ENCODE measurements around the gene PDRG1.

The PDRG1 gene

GRCh38 chr20:31953556-31954148, 1.8 kb upstream of the PDRG1 start:
- H3K27ac ChIP-seq = no peak overlapping the region
- H3K27me3 ChIP-seq = peaks cover 0 to 15% of the 10 kb centered on the region in 2 donors
- no peaks in the 10 kb centered on the region for H3K9me3 ChIP-seq
- TF ChIP-seq CTCF (IDR thresholded peaks at IDR 0.05) = no peak
- DNase-seq = no peak
- peaks cover 2 to 15% (median 8%) of the 10 kb centered on the region in 3 donors for H3K36me3 ChIP-seq
- H3K4me3 ChIP-seq = no peak overlapping the region
- H3K4me1 ChIP-seq = peaks cover 0 to 26% (median 16%) of the 10 kb centered on the region in 4 donors
- intact Hi-C loops (cut with DNase I; ENCODE audit: low total_unique reads) = loop anchor here (5.0 to 10.0 kb wide), 5 partner anchors 79 to 289 kb away; partner anchors contain the start of gene BCL2L1

- H3K36me3 ChIP-seq = peaks cover 27 to 40% (median 33%) of the 10 kb centered on the region in 3 donors
- peaks cover 0 to 26% (median 16%) of the 10 kb centered on the region in 4 donors for H3K4me1 ChIP-seq
- peak overlapping the region; percentile 81 to 84 for H3K4me3 ChIP-seq
- H3K27ac ChIP-seq = peak overlapping the region; percentile 83
- no peaks in the 10 kb centered on the region for H3K9me3 ChIP-seq
- intact Hi-C loops (cut with DNase I; ENCODE audit: low total_unique reads) = loop anchor here (5.0 to 10.0 kb wide), 5 partner anchors 81 to 286 kb away; partner anchors contain the start of gene BCL2L1
- no peaks in the 10 kb centered on the region for H3K27me3 ChIP-seq
- DNase-seq = no peak
- no peak for TF ChIP-seq CTCF (IDR thresholded peaks at IDR 0.05)
These were observed 680 bp downstream of the PDRG1 start for GRCh38 chr20:31951203-31951529.

GRCh38 chr20:31949877-31950646, 1.8 kb downstream of the PDRG1 start:
- H3K4me3 ChIP-seq = peak overlapping the region in 1 of 2 donors; percentile 81
- H3K4me1 ChIP-seq = peaks cover 0 to 26% (median 16%) of the 10 kb centered on the region in 4 donors
- TF ChIP-seq CTCF (IDR thresholded peaks at IDR 0.05) = no peak
- no peaks in the 10 kb centered on the region for H3K27me3 ChIP-seq
- no peak overlapping the region for H3K27ac ChIP-seq
- peaks cover 37 to 51% (median 44%) of the 10 kb centered on the region in 3 donors for H3K36me3 ChIP-seq
- no peak for DNase-seq
- intact Hi-C loops (cut with DNase I; ENCODE audit: low total_unique reads) = loop anchor here (5.0 to 10.0 kb wide), 5 partner anchors 82 to 285 kb away; partner anchors contain the start of gene BCL2L1
- no peaks in the 10 kb centered on the region for H3K9me3 ChIP-seq

GRCh38 chr20:31948008-31948407, 3.8 kb downstream of the PDRG1 start:
- Histone ChIP-seq H3K27ac (no peak overlapping the region), H3K27me3 (no peaks in the 10 kb centered on the region), H3K4me3 (no peak overlapping the region), H3K36me3 (peaks cover 39 to 63% (median 60%) of the 10 kb centered on the region in 3 donors), H3K4me1 (peaks cover 0 to 35% (median 24%) of the 10 kb centered on the region in 4 donors), H3K9me3 (no peaks in the 10 kb centered on the region)
- TF ChIP-seq CTCF (IDR thresholded peaks at IDR 0.05) = no peak
- intact Hi-C loops (cut with DNase I; ENCODE audit: low total_unique reads) = no loop called here
- DNase-seq = no peak

GRCh38 chr20:31945785-31946184, 6.1 kb downstream of the PDRG1 start:
- Histone ChIP-seq H3K27ac (no peak overlapping the region), H3K27me3 (no peaks in the 10 kb centered on the region), H3K4me3 (no peak overlapping the region), H3K4me1 (peaks cover 0 to 32% (median 21%) of the 10 kb centered on the region in 4 donors), H3K36me3 (peaks cover 39 to 76% (median 68%) of the 10 kb centered on the region in 3 donors), H3K9me3 (no peaks in the 10 kb centered on the region)
- intact Hi-C loops (cut with DNase I; ENCODE audit: low total_unique reads) = no loop called here
- no peak for TF ChIP-seq CTCF (IDR thresholded peaks at IDR 0.05)
- DNase-seq = no peak

Data from tibial artery (tissue), 4 donors.